ENCODE results near the gene MAP2K5. TPM values are rescaled to one million over a fixed set of nuclear protein-coding genes. Genes with fewer than 3 reads are reported as not detected.

The MAP2K5 gene
- total and polyA plus RNA-seq, 4 donors: 3.8 to 6.4 (median 5.6) TPM

DNA sequence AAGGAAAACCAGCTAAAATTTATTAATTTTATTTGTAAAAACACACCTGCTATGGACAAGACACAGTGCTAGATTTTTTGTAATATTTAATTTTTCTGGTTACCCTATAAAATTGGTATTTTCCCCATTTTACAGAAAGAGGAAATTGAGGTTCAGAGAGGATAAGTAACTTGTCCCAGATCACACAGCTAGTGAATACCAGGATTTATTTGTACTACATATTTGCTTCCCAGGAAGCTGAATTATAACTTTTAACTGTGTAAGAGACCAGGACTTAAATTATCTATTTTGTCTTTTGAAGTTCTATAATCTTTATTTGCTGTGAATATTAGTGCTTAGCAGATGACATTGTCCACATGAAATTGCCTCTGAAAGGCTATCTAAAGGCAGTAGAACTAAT is 49.7 kb downstream of the MAP2K5 start:
- Histone ChIP-seq H3K27ac (ENCODE audit: low read depth in 1 of 2, low read length in 2 of 2) (no peak overlapping the region), H3K9ac (ENCODE audit: low read depth in 1 of 2, low read length in 2 of 2) (no peak overlapping the region), H3K4me3 (ENCODE audit: low read depth in 1 of 3, low read length in 3 of 3) (no peak overlapping the region), H3K36me3 (ENCODE audit: control insufficient read depth in 4 of 4, insufficient read depth in 3 of 4, low read depth in 1 of 4, low read length in 3 of 4) (peaks cover 1 to 35% (median 16%) of the 10 kb centered on the region in 4 donors), H3K4me1 (ENCODE audit: control insufficient read depth in 4 of 4, insufficient read depth in 4 of 4, low read length in 3 of 4) (no peaks in the 10 kb centered on the region), H3K9me3 (ENCODE audit: control insufficient read depth in 4 of 4, low read length in 3 of 4) (no peaks in the 10 kb centered on the region), H3K27me3 (ENCODE audit: control insufficient read depth in 4 of 4, insufficient read depth in 4 of 4, low read length in 3 of 4) (no peaks in the 10 kb centered on the region)
- no peak for TF ChIP-seq RAD21 (IDR thresholded peaks at IDR 0.05)
- TF ChIP-seq GABPA (IDR thresholded peaks at IDR 0.05 in 1 of 2, conservative IDR thresholded peaks at IDR 0.05 in 1 of 2): no peak
- TF ChIP-seq YY1 (IDR thresholded peaks at IDR 0.05): no peak
- no peak for TF ChIP-seq FOXA2 (IDR thresholded peaks at IDR 0.05)
- TF ChIP-seq JUND (IDR thresholded peaks at IDR 0.05): no peak
- DNase-seq (ENCODE audit: low spot score): no peak

GRCh38 chr15:67593562-67593961 is 51.1 kb downstream of the MAP2K5 start:
- DNase-seq (ENCODE audit: low spot score): no peak
- TF ChIP-seq JUND (IDR thresholded peaks at IDR 0.05) (no peak), EGR1 (IDR thresholded peaks at IDR 0.05; ENCODE audit: low read depth in 2 of 2) (no peak), GABPA (IDR thresholded peaks at IDR 0.05 in 1 of 2, conservative IDR thresholded peaks at IDR 0.05 in 1 of 2) (no peak), TAF1 (conservative IDR thresholded peaks at IDR 0.05) (no peak), SP1 (IDR thresholded peaks at IDR 0.05) (no peak), HNF4G (IDR thresholded peaks at IDR 0.05) (no peak), CTCF (IDR thresholded peaks at IDR 0.05; ENCODE audit: low read depth, low read length, missing input control) (no peak), FOXA1 (IDR thresholded peaks at IDR 0.05) (no peak), MAX (IDR thresholded peaks at IDR 0.05) (no peak), RAD21 (IDR thresholded peaks at IDR 0.05) (no peak)
- TF ChIP-seq, protein P1, sequence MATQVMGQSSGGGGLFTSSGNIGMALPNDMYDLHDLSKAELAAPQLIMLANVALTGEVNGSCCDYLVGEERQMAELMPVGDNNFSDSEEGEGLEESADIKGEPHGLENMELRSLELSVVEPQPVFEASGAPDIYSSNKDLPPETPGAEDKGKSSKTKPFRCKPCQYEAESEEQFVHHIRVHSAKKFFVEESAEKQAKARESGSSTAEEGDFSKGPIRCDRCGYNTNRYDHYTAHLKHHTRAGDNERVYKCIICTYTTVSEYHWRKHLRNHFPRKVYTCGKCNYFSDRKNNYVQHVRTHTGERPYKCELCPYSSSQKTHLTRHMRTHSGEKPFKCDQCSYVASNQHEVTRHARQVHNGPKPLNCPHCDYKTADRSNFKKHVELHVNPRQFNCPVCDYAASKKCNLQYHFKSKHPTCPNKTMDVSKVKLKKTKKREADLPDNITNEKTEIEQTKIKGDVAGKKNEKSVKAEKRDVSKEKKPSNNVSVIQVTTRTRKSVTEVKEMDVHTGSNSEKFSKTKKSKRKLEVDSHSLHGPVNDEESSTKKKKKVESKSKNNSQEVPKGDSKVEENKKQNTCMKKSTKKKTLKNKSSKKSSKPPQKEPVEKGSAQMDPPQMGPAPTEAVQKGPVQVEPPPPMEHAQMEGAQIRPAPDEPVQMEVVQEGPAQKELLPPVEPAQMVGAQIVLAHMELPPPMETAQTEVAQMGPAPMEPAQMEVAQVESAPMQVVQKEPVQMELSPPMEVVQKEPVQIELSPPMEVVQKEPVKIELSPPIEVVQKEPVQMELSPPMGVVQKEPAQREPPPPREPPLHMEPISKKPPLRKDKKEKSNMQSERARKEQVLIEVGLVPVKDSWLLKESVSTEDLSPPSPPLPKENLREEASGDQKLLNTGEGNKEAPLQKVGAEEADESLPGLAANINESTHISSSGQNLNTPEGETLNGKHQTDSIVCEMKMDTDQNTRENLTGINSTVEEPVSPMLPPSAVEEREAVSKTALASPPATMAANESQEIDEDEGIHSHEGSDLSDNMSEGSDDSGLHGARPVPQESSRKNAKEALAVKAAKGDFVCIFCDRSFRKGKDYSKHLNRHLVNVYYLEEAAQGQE (IDR thresholded peaks at IDR 0.05): no peak
- TF ChIP-seq, protein P2, sequence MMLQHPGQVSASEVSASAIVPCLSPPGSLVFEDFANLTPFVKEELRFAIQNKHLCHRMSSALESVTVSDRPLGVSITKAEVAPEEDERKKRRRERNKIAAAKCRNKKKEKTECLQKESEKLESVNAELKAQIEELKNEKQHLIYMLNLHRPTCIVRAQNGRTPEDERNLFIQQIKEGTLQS (IDR thresholded peaks at IDR 0.05): no peak
- no peaks in the 10 kb centered on the region for H3K9me3 ChIP-seq (ENCODE audit: control insufficient read depth in 4 of 4, low read length in 3 of 4)
- no peak overlapping the region for H3K9ac ChIP-seq (ENCODE audit: low read depth in 1 of 2, low read length in 2 of 2)
- H3K27me3 ChIP-seq (ENCODE audit: control insufficient read depth in 4 of 4, insufficient read depth in 4 of 4, low read length in 3 of 4): no peaks in the 10 kb centered on the region
- 92% methylated on average over 6 of the region's 6 CpGs for WGBS
- H3K4me1 ChIP-seq (ENCODE audit: control insufficient read depth in 4 of 4, insufficient read depth in 4 of 4, low read length in 3 of 4): no peaks in the 10 kb centered on the region
- H3K36me3 ChIP-seq (ENCODE audit: control insufficient read depth in 4 of 4, insufficient read depth in 3 of 4, low read depth in 1 of 4, low read length in 3 of 4): peaks cover 0 to 23% (median 5%) of the 10 kb centered on the region in 4 donors
- no peak overlapping the region for H3K4me3 ChIP-seq (ENCODE audit: low read depth in 1 of 3, low read length in 3 of 3)
- H3K27ac ChIP-seq (ENCODE audit: low read depth in 1 of 2, low read length in 2 of 2): no peak overlapping the region

Measured in liver (tissue), 9 donors.